HG03025 (cell line): ENCODE results near the gene NPAS2.

Experiments
- ATAC-seq: cut with Tn5 transposase; IDR thresholded peaks from one replicate; pipeline ENCODE4 v1.9.1; 2021; ENCODE audit warnings: mild to moderate bottlenecking, moderate library complexity; ENCODE audit not compliant: unreplicated experiment, low FRiP score

Gene NPAS2

GRCh38 chr2:100879296-100879695 lies 59.4 kb downstream of the NPAS2 start:
- no peak for ATAC-seq

- no peak for ATAC-seq
Measured at GRCh38 chr2:100880036-100880435, 60.1 kb downstream of the NPAS2 start.

- ATAC-seq = no peak
Measured at GRCh38 chr2:100880730-100881129, 60.8 kb downstream of the NPAS2 start.

- no peak for ATAC-seq
Measured at GRCh38 chr2:100882645-100883613, 63.0 kb downstream of the NPAS2 start.

GRCh38 chr2:100884145-100884621 lies 64.2 kb downstream of the NPAS2 start:
- no peak for ATAC-seq

GRCh38 chr2:100886085-100886484 lies 66.1 kb downstream of the NPAS2 start:
- no peak for ATAC-seq

GRCh38 chr2:100887039-100887578 lies 67.2 kb downstream of the NPAS2 start:
- ATAC-seq = no peak

- no peak for ATAC-seq
Measured at GRCh38 chr2:100887713-100888495, 68.0 kb downstream of the NPAS2 start.

- no peak for ATAC-seq
Measured at GRCh38 chr2:100888601-100889000, 68.7 kb downstream of the NPAS2 start.

GRCh38 chr2:100889286-100889685 lies 69.3 kb downstream of the NPAS2 start:
- ATAC-seq = no peak

- no peak for ATAC-seq
Measured at GRCh38 chr2:100891906-100892642, 72.1 kb downstream of the NPAS2 start.

GRCh38 chr2:100893392-100894104 lies 73.6 kb downstream of the NPAS2 start:
- ATAC-seq = no peak

GRCh38 chr2:100894105-100894795 lies 74.3 kb downstream of the NPAS2 start:
- no peak for ATAC-seq

- ATAC-seq = no peak
Measured at GRCh38 chr2:100894796-100895156, 74.8 kb downstream of the NPAS2 start.

- ATAC-seq = no peak
Measured at GRCh38 chr2:100895402-100895801, 75.5 kb downstream of the NPAS2 start.

GRCh38 chr2:100895934-100896685 lies 76.2 kb downstream of the NPAS2 start:
- ATAC-seq = no peak

- no peak for ATAC-seq
Measured at GRCh38 chr2:100898035-100898665, 78.2 kb downstream of the NPAS2 start.

GRCh38 chr2:100900156-100900795 lies 80.3 kb downstream of the NPAS2 start:
- ATAC-seq = no peak
